Suppressor macrophage treated with lipopolysaccharide for 4 hours (primary cell): ENCODE data around the gene HNRNPA2B1.

Source experiments
- DNase-seq: peaks from one replicate; pipeline ENCODE4 v3.0.0-alpha.2; 2020

Gene HNRNPA2B1

DNA sequence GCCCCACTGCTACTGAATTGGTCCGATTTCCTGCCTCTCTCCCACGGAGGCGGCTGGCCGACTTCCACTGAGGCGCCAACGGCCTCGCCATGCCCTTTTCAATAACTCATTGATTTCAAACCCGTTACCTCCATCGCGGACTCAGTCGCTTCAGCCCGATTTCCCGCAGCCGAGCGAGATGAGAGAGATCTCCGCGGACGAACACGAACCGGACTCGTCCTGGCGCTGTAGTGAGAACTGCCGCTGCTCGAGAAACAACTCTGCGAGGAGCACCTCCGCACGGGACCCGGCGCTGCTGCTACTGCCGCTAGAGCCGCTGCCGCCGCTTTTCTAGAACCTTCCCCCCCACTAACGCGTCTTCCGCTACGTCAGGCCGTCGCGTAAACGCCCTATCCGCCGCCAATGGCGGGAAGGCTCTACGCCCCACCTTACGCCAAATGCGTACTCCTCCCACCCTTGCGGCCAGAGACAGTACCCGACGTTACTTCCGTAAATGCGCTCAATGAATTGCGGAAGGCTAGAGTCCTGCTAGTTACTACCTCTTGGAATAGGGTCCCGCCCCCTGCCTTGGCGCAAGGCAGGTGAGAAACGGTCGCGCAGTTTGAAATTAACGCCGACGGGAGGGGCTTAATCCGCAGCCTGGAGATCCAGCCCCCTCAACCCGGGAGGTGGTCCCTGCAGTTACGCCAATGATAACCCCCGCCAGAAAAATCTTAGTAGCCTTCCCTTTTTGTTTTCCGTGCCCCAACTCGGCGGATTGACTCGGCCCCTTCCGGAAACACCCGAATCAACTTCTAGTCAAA lies at the start of gene HNRNPA2B1:
Gene HNRNPA2B1 (minus strand): TSS at position 303 of the 803 bp plus-strand sequence. CDS start 169 bp downstream, at position 134.
- DNase-seq = peak; percentile 98

DNA sequence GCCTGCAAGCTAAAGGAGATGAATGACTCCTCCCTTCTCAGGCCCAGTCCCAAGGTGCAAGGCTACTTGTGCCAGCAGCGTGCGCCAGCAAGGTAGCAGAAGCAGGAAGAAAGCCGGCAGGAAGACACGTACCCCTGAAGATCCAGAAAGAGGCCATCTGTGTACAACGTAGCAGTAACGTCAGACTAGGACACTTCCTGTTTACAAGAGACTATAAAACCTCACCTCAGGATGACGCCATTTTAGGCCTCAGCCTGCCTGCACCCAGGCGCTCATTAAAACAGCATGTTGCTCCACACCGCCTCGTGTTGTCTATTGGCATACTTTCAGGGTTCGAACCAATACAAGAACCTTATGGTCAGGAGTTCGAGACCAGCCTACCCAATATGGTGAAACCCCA lies 49.7 kb upstream of the HNRNPA2B1 start:
- no peak for DNase-seq

DNA sequence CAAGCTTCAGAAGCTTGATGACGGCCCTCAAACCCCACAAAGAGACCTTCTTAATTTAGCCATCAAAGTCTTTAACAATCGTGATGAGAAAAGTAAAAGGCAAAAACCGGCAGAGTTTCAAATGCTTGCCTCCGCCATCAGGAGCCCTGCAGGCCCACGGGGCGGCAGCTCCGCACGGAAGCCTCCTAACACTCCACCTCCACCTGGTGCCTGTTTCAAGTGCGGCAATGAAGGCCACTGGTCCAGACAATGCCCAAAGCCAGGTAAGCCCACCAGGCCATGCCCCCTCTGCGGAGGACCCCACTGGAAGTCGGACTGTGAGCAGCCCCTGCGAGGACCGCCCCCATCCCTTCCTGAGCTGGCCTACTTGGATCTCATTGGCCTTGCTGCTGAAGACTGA lies 44.6 kb upstream of the HNRNPA2B1 start:
- no peak for DNase-seq

DNA sequence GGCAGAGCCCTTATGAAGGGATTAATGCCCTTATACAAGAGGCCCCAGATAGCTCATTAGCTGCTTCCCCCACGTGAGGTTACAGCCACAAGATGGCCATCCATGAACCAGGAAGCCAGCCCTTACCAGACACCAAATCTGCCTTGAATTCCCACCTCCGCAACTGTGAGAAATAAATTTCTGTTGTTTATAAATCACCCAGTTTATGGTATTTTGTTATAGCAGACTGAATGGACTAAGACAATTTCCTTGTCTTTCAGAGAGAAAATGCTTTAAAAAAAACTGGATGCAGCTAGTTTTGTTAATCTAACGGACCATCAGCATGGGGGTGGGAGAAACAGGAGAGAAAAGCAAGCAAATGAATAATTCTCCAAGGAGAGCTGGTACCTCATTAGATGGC lies 37.5 kb upstream of the HNRNPA2B1 start:
- no peak for DNase-seq

DNA sequence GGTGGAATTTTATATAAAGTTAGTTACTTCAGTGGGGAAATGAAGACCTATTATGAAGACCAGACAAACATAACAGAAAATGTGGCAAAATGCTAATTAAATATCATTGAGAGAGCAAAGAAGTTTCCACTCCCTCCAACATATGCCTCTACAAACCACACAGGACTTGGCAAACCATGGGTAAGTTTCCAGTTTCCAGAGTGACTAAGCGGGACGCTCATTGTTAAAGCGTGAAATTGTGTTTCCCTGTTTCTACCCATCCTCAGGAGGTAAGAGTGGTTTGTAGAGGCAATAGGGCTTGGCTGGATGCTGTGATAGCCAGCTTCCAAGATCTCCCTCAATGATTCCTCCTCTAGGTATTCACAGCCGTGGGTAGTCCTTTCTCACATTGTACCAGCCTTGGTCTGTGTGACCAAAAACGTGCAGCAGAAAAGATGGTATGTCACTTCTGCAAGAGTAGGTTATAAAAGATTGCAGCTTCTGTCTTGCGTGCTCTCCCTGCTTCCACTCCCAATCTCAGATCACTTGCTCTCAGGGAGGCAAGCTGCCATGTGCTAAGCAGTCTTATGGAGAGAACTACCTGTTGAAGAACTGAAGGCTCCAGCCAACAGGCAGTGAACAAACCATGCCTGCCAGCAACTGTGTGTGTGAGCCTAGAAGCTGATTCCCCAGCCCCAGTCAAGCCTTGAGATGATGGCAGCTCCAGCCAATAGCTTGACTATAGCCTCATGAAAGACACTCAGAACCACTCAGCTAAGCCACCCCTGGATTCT lies 36.7 kb upstream of the HNRNPA2B1 start:
- peak; percentile 23 for DNase-seq

DNA sequence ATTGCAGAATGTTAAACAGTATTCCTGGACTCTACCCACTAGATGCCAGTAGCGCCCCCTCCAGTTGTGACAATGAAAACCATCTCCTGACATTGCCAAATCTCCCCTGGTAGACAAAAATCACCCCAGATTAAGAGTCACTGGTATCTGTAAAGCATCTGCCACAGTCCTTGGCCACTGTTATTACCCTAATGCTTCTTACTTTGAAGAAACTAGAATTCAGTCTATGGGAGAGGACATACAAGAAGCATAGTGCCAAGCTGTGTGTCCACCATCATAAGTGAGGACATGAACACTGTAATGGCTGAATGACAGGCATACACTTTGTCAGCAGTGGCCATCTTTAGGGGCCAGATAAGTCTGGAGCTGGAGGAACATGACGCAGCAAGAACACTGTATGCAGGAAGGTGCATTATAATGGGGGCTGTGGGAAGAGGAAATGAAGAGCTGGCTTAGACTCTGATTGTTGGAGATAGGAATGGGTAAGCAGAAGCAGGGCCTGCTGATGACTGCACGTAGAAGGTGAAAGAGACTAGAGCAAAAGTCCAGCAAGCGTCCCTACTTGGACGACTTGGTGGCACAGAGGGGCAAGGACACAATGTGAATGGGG lies 33.5 kb upstream of the HNRNPA2B1 start:
- no peak for DNase-seq

DNA sequence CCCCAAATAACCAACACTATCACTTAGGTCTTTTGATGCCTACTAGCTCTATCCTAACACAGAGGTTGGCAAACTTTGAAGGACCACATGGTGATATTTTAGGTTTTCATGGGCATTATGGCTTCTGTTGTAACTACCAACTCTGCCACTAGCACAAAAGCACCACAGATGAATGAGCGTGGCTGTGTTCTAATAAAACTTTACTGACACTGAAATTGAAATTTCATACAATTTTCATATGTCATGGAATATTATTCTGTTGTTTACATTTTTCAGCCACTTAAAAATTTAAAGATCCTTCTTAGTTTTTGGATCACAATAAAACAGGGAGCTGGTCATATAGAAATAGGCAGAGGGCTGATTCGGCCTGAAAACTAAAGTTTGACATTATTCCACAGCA lies 27.4 kb upstream of the HNRNPA2B1 start:
- DNase-seq = no peak

DNA sequence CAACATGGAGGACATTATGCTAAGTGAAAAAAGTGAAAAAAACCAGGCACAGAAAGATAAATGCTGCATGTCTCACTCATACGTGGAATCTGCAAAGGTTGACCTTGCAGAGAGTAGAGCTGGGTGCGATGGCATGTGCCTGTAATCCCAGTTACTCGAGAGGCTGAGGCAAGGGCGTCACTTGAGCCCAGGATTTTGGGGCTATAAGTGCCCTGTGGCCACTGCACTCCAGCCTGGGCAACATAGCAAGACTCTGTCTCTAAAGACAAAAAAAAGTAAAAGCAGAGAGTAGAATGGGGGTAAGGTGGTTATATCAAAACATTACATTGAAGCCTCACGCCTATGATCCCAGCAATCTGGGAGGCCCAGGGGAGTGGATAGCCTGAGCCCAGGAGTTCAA lies 23.8 kb upstream of the HNRNPA2B1 start:
- DNase-seq = no peak

DNA sequence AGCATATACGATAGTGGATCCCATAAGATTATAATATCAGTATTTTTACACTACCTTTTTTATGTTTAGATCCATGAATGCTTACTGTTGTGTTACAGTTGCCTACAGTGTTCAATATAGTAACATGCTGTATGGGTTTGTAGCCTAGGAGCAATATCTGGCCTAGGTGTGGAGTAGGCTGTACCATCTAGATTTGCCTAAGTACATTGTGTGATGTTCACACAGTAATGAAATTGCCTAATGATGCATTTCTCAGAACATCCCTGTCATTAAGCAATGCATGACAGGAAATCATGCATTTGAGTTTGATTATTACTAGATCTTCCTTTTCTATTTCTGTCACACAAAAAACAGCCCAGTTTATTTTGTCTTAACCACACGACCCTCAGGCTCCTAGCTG lies 15.5 kb upstream of the HNRNPA2B1 start:
- peak; percentile 34 for DNase-seq

DNA sequence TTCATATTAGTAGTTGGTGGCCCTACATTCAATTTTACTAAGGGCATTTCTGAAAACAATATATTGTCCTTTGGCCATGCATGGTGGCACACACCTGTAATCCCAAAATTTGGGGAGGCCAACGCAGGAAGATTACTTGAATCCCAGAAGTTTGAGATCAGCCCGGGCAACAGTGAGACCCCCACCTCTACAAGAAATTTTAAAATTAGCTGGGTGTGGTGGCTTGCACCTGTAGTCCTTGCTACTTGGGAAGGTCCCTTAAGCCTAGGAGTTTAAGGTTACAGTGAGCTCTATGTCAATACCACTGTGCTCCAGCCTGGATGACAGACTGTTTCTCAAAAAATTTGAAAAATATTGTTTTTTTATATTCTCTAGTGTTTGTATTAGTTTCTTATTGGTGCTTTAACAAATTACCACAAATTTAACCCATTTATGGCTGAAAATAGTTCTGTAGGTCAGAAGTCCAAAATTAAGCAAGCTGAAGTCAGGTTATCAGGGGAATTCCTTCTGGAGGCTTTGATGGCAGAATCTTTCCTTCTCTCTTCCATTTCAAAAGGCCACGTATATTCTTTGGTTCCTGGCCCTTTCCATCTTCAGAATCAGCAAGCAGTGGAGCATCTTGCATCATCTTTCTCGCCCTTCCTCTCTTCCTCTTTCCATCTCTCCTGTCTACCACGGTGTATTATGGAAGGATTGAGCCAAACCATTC lies 13.4 kb upstream of the HNRNPA2B1 start:
- no peak for DNase-seq

DNA sequence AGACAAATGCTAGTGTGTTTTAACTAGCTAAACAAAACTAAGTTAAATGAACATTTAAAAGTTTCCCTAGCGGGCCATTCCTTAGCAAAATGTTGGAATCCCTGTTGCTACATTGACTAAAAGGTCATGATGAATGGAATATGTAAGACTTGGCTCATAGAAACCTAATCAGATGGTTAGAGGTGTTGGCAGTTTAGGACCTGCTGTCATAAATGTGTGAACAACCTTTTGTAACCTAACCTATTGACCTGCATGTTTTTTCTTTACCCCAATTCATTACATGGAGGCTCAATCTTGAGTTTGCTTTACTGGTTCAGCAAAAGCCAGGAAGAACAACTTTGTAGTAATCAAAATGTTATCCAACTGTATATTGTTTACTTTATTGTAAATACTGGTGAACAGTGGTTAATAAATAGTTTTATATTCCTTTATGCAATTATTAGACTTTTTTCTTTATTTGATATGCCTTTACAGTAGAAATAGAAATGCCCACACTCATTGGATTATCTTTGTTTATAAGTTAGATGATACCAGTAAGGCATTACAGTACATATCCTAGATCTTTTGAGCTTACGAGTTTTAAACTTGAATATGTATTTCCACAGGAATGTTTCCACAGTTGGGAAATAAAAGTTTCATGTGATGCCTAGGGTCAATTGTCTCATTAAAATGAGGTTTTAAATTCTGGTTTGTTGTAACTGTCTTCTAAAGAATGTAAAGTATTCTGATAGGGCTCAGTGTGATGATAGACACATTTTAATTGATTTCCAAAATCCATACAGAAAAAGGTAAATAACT lies 12.6 kb upstream of the HNRNPA2B1 start:
- no peak for DNase-seq

DNA sequence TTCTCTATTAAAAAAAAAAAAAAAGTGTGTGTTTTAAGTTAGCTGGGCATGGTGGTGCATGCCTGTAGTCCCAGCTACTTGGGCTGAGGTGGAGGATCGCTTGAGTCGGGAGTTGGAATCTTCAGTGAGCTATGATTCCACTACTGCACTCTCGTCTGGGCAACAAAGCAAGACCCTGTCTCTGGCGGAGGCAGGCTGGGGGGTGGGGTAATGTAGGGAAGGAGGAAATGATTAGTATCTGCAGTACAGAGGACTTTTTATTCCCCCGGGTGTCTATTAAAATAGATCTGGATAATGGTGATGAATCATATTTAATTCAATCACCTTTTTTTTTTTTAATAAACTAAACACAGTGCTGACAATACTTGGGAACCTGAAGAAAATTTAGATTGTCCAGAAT lies 7.5 kb upstream of the HNRNPA2B1 start:
- no peak for DNase-seq

DNA sequence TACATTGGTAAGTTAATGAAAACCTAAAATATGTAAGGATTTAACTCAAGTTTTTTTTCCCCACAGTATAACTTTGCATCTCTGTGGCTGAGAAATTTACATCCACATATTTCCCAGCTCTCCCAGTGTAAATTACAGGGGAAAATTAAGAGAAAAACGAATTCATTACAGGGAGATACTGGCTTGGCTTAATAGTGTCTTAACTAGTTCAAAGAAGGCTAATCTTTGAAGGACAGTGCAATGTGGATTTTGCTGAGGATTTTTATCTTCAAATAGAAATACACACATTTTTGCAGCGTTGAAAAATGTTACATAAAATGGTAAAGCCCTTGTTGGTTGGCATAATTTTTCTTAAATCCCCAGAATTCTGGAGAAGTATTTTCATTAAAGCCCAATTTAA lies 2.5 kb upstream of the HNRNPA2B1 start:
- no peak for DNase-seq

DNA sequence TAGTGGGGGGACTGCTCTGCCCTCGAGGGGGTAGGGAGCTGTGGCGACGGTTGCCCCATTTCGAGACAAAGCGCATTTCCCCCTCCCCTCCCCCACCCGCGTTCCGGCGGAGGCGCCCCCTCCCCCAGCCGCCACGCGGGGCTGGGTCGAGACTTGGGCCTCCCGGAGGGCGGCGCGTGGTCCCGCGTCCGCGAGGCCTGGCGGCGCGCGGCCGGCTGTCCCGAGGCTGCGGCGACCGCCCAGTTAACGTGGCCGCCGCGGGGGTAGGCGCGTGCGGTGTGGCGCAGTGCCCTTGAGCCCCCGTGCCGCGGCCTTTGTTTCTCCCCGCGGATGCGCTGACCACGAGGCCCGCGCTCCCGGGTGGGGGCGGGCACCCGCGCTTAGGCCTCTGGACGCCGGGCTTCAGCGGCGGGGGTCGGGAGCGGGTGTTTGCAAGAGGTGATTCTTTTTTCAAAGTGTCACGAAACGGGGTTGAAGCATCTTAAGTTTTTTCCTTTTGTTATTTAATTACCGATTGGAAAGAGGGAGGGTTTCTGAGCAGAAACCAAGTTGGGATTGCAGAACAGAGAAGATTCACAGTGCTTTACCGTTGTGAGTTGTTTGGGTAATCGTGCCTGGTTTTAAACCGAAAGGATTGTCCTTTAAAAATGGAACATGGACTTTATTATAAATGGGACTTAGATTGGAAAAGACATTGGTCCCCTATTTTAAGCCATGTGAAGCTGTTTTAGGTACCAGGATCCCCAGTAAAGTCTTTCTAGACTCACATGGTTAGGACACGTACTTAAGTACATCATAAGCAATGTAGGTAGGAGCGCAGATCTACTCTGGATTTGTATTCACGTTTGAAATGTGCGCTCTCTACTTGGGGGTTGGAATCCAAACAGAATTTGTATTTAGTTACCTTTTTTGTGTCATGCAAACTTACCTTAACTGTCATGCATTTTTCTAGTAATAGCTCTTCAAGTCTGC lies 1.8 kb upstream of the HNRNPA2B1 start:
- peak; percentile 34 for DNase-seq

DNA sequence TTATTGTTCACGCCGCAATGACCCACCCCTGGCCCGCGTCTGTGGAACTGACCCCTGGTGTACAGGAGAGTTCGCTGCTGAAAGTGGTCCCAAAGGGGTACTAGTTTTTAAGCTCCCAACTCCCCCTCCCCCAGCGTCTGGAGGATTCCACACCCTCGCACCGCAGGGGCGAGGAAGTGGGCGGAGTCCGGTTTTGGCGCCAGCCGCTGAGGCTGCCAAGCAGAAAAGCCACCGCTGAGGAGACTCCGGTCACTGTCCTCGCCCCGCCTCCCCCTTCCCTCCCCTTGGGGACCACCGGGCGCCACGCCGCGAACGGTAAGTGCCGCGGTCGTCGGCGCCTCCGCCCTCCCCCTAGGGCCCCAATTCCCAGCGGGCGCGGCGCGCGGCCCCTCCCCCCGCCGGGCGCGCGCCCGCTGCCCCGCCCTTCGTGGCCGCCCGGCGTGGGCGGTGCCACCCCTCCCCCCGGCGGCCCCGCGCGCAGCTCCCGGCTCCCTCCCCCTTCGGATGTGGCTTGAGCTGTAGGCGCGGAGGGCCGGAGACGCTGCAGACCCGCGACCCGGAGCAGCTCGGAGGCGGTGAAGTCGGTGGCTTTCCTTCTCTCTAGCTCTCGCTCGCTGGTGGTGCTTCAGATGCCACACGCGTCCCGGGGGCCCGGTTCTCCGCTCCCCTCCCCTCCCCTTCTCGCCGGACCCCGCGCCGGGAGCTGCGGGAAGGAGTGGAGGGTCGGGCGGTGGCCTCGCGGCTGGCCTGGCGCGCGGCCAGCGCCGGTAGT lies 887 bp upstream of the HNRNPA2B1 start, which contains the start of gene CBX3:
Gene CBX3 (plus strand): TSS at position 499 of the 772 bp plus-strand sequence. CDS start 1,254 bp downstream, outside the sequence.
- DNase-seq = peak; percentile 91

DNA sequence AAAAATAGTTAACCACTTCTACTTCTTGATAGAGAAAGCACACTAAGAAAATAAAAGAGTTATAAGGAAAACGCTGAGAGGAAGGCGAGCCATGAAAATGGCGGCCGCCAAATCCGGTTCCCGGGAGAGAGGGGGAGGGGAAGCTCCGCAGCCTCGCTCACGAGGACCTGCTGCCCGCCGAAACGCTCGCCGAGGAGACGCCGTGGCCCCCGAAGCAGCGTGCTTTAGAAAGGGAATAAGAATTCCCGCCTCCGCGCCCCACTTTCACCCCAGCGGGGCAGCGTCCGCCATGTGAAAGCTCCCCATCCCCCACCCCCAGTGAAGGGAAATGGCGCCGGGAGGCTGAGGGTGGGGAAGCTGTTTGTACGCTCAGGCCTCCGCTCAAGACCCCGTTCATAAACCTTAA lies 505 bp downstream of the HNRNPA2B1 start:
- DNase-seq = peak; percentile 72

DNA sequence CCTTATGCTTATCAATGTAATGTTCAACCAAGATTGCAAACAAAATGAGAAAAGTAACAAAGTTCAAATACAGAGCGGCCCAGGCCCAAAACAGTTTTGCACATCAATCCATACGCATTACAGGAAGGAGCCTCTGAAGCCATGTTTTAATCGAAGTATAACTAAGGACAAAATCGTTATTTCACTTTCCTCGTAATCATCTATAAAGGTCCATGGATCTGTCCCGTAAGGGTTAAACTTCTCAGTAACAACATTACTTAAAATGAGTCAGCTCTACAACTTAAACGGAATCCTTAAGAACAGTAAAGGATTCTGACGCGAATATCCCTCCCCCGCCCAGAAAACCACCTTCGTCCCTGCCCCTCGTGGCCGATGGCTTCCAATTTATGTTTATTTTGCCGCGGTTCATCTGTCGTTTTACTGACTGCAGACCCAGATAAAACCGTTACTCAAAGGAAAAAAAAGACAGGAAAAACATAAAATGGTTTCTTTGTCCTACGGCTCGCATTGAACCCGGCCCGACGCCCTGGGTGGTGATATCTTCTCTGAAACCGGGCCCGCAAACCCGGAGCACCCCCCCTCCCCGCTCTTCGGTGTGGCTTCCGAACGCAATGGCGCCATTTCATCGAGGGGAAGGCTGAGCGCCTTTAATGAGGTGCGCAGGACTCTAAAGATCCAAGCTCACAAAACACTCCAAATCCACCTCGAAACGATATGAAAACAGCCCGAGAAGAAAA lies 1.1 kb downstream of the HNRNPA2B1 start:
- peak; percentile 67 for DNase-seq

DNA sequence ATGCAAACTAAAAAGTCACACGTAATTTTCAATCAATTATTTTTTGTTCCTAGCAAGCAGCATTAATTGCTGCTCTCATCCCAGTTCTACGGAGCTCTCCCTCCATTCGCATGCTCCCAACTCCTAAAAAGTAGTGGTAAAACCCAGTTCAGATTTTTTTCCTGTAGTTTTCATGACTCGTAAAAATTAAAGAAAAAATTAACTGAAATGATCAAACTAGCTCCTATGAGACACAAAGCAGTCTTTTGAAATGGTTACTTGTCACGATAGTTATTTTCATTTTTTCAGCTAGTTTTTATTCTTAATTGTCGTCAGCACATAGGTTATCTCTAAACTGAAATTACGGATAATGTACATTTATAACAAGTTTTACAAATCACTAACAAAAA lies 1.8 kb downstream of the HNRNPA2B1 start:
- peak; percentile 12 for DNase-seq

DNA sequence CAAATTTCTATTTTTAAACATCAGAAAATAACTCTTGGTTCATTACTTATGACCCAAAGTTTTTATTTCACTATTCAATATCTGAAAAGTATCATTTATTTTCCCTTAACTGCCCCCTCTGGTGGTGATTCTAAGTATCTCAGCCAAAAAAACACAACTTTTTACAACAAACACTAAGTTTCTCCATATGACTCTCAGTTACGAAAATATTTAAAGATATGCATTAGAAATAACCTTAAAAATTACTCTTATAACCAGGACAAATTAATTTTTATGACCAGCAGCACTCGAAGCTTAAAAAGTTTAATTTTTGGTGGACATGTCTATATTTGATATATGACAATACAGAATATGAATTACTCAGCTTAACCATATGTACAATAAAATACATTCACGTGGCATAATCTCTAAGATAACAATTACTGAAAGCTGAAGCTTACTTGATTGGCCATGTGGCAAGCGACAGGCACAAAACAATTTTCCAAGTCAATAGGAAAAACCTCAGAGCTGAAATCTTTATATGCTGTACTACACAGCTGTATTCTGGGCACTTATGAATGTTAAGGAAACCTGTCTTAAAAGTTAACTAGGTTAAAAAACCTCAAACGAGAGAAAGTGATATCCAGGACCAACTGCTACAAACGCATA lies 2.3 kb downstream of the HNRNPA2B1 start:
- DNase-seq = peak; percentile 71
